Right kidney (tissue), 9 donors: ENCODE measurements around the gene MAF.

Experiments used
- DNase-seq: peaks from one replicate; pipeline ENCODE4 v3.0.0-alpha.2; 2016
- long read RNA-seq, 8 donors: transcript quantifications; one replicate each; lab custom pipeline, GENCODE V29; 2026

MAF gene
- long read RNA-seq, donor 1, full-length matches to known transcripts = 159 of 159 reads
- long read RNA-seq, donor 1, partial matches to known transcripts = 0 of 159 reads
- long read RNA-seq, donor 1, other reads (novel, unspliced or antisense) = 0 of 159 reads
- long read RNA-seq, donor 2, full-length matches to known transcripts = 135 of 135 reads
- long read RNA-seq, donor 2, partial matches to known transcripts = 0 of 135 reads
- long read RNA-seq, donor 2, other reads (novel, unspliced or antisense) = 0 of 135 reads
- long read RNA-seq, donor 3, full-length matches to known transcripts = 110 of 110 reads
- long read RNA-seq, donor 3, partial matches to known transcripts = 0 of 110 reads
- long read RNA-seq, donor 3, other reads (novel, unspliced or antisense) = 0 of 110 reads
- long read RNA-seq, donor 4, full-length matches to known transcripts = 259 of 259 reads
- long read RNA-seq, donor 4, partial matches to known transcripts = 0 of 259 reads
- long read RNA-seq, donor 4, other reads (novel, unspliced or antisense) = 0 of 259 reads
- long read RNA-seq, donor 5, full-length matches to known transcripts = 144 of 144 reads
- long read RNA-seq, donor 5, partial matches to known transcripts = 0 of 144 reads
- long read RNA-seq, donor 5, other reads (novel, unspliced or antisense) = 0 of 144 reads
- long read RNA-seq, donor 6, full-length matches to known transcripts = 205 of 205 reads
- long read RNA-seq, donor 6, partial matches to known transcripts = 0 of 205 reads
- long read RNA-seq, donor 6, other reads (novel, unspliced or antisense) = 0 of 205 reads
- long read RNA-seq, donor 7 = 0 reads
- long read RNA-seq, donor 8, full-length matches to known transcripts = 139 of 139 reads
- long read RNA-seq, donor 8, partial matches to known transcripts = 0 of 139 reads
- long read RNA-seq, donor 8, other reads (novel, unspliced or antisense) = 0 of 139 reads

GRCh38 chr16:79600638-79601091 lies at the start of gene MAF:
Gene MAF (minus strand): TSS chr16:79600737. CDS start chr16:79599902, 835 bp downstream.
- peak; percentile 96 for DNase-seq

- DNase-seq = no peak
Measured at GRCh38 chr16:79648826-79649225, 48.3 kb upstream of the MAF start.

- no peak for DNase-seq
Measured at GRCh38 chr16:79647586-79647985, 47.0 kb upstream of the MAF start.

- DNase-seq = no peak
Measured at GRCh38 chr16:79645701-79646100, 45.2 kb upstream of the MAF start.

GRCh38 chr16:79644971-79645667 lies 44.6 kb upstream of the MAF start:
- no peak for DNase-seq

GRCh38 chr16:79642652-79643051 lies 42.1 kb upstream of the MAF start:
- no peak for DNase-seq

- DNase-seq = peak; percentile 47
Measured at GRCh38 chr16:79640513-79641360, 40.2 kb upstream of the MAF start.

- no peak for DNase-seq
Measured at GRCh38 chr16:79639576-79640311, 39.2 kb upstream of the MAF start.

GRCh38 chr16:79638386-79638785 lies 37.8 kb upstream of the MAF start:
- DNase-seq = no peak

GRCh38 chr16:79635488-79635887 lies 35.0 kb upstream of the MAF start:
- no peak for DNase-seq

GRCh38 chr16:79634298-79634697 lies 33.8 kb upstream of the MAF start:
- no peak for DNase-seq

- no peak for DNase-seq
Measured at GRCh38 chr16:79632289-79632688, 31.8 kb upstream of the MAF start.

GRCh38 chr16:79628988-79629387 lies 28.5 kb upstream of the MAF start:
- no peak for DNase-seq

- no peak for DNase-seq
Measured at GRCh38 chr16:79628501-79628975, 28.0 kb upstream of the MAF start.

- DNase-seq = no peak
Measured at GRCh38 chr16:79627092-79627491, 26.6 kb upstream of the MAF start.

- DNase-seq = no peak
Measured at GRCh38 chr16:79625738-79626137, 25.2 kb upstream of the MAF start.

- no peak for DNase-seq
Measured at GRCh38 chr16:79623824-79624223, 23.3 kb upstream of the MAF start.

- DNase-seq = no peak
Measured at GRCh38 chr16:79623062-79623461, 22.5 kb upstream of the MAF start.

GRCh38 chr16:79621027-79621426 lies 20.5 kb upstream of the MAF start:
- no peak for DNase-seq

GRCh38 chr16:79618692-79619050 lies 18.1 kb upstream of the MAF start:
- no peak for DNase-seq
